HUDEP-2 (cell line): ENCODE results near the gene GPN1.
"Not testable (repeated sequence)": the region's sequence is repeated elsewhere in the genome, so short reads cannot be mapped to it uniquely, and the experiment has no call there.

Experiments used
- DNase-seq, 76 experiments: peaks; one replicate each; lab custom pipeline; 2025; ENCODE audit not compliant: unreplicated experiment in 76 of 76; lab: John Stamatoyannopoulos, UW

GPN1 gene

DNA sequence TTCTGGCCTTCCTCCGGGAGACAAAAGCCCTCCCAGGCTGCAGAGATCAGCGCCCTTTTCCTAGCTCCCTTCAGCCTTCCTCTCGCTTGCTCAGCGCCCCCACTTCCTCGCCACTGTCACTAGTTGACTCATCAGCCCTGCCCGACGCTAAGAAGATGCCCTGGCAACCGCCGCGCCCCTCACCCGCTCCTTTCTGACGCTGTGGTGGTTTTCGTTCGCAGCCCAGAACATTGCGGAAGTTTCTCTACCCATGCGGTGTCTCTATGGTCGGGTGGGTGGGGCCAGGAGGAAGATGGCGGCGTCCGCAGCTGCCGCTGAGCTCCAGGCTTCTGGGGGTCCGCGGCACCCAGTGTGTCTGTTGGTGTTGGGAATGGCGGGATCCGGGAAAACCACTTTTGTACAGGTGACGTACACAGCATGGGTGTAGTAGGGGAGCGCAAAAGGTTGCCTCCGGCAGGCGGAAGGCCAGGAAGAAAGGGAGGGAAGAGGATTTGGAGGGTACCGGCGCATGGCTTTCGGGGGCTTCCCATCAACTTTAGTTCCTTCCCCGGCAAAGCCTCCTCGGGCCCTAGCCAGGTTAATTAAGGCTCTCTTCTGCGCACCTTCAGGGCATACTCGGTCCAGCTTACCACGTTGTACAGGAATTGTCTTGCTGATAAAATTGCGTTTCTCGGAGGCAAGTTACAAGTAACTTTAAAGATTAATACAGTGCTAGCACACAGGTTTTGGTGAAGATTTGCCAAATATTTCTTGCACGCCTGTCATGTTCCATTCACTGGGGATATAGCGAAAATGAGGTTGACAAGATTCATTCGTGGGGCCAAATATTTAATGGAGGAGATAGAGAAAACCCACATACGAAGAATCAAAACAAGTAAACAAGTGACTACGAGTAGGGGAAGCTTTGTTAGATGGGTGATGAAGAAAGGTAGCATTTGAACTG lies at the start of gene GPN1, which contains the start of gene CCDC121:
GPN1 (plus strand) TSS at position 284 of the 943 bp plus-strand sequence; CDS start at position 293, 9 bp downstream.
CCDC121 (minus strand) TSS at position 246 of the 943 bp plus-strand sequence. CDS start 1,213 bp downstream, outside the sequence.
- peak in 74 of 76 experiments; percentile 15 to 94 (median 81) for DNase-seq

DNA sequence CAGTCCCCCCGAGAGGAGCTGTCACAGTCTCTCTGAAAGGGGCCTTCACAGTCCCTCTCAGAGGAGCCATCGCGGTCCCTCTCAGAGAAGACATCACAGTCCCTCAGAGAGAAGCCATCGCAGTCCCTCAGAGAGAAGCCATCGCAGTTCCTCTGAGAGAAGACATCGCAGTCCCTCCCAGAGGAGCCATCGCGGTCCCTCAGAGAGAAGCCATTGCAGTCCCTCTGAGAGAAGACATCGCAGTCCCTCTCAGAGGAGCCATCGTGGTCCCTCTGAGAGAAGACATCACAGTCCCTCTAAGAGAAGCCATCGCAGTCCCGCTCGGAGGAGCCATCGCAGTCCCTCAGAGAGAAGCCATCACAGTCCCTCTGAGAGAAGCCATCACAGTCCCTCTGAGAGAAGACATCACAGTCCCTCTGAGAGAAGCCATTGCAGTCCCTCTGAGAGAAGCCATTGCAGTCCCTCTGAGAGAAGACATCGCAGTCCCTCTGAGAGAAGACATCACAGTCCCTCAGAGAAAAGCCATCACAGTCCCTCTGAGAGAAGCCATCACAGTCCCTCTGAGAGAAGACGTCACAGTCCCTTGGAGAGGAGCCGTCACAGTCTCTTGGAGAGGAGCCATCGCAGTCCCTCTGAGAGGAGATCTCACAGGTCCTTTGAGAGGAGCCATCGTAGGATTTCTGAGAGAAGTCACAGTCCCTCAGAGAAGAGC lies 47.3 kb upstream of the GPN1 start:
- DNase-seq: peak in 8 of 76 experiments; percentile 1 to 14 (median 5)

DNA sequence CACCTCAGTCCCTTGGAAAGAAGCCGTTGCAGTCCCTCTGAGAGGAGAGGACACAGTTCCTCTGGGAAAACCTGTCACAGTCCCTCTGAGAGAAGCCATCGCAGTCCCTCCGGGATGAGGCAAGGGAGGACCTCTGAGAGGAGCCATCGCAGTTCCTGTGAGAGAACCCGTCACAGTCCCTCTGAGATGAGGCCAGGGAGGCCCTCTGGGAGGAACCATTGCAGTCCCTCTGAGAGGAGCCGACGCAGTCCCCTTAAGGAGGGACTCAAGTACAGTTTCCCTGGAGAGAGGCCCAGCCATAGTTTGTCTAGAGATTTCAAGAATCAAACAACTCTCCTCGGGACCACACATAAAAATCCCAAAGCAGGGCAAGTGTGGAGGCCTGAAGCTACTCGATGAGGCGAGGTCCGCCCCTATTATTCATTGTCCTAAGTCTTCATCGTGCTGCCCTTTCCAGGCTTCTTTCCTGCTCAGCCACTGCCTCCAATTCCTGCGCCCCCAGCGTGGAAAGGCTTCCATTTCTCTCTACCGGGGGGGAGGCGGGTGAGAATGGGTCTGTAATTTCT lies 46.6 kb upstream of the GPN1 start:
- peak in 3 of 76 experiments; percentile 6 to 29 (median 11) for DNase-seq

DNA sequence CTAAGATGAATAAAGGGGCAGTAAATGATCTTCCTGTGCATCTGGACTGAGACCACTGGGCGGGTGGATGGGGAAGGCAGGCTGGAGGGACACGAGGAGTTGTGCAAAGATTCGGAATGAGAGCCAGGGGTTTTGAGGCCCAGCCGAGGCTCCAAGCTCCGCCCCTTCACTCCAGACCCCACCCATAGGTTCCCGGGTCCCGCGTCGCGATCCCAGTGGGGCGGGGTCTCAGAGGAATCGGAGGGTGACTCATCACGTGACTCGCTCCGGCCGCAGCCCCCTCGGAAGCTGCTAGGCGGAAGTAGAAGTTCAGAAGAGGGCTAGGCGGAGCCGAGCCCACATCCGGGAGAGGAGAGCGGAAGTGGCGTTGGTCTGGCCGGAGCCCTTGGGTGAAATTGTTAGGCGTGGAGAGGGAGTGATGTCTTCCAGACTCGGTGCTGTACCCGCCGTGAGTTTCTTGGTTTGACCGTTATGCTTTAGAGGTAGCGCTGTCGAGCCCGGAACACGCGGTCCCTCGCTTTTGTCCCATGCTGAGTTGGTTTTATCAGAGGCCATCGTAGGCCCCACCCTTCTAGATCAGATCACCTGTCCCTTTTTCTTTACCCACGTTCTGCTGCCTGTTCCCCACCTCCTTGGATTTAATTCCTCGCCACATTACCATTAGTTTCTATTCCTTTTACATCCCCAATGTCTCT lies 46.0 kb upstream of the GPN1 start, which contains the start of gene ZNF512:
ZNF512 (plus strand) TSS at position 348 of the 695 bp plus-strand sequence; CDS start at position 419, 71 bp downstream.
- peak in 74 of 76 experiments; percentile 19 to 91 (median 82) for DNase-seq

DNA sequence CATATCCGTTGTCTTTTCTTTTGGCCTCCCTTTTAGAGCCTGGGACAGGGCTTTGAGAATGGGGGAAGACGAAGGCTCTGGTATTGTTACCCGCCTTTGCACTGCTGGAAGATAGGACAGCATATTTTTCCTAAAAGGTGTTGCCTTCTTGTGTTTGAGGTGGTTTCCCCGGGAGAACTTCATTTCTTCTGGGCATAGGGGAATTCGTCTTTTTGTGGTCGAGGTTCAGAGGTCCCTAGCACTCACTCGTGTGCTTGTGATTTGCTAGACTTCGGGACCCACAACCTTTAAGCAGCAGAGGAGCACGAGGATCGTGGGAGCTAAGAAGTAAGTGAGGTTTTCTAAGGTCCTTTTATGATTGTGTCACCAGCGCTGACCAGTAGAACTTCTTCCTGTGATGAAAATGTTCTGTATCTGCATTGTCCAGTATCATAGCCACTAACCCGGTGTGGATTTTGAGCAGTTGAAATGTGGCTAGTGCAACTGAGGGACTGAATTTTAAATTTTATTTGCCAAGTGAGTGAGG lies 45.4 kb upstream of the GPN1 start:
- peak in 1 of 76 experiments; percentile 29 for DNase-seq

DNA sequence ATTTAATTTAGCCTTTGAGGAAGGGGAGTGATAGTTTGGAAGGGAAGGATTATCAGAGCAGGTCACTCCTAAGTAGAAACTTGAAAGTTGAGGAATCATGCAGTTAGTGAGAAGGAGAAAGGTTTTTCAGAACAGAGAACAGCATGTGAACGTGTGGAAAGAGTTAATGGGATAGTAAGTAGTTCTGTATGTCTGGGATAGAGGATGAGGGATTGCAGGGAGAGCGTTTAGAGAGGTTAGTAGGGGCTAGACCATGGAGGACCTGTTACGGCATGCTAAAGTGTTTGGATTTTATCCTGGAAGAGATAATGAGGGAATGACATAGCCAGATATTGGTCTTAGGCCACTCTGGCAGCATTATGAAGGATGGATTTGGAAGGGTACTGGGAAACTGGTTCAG lies 44.3 kb upstream of the GPN1 start:
- DNase-seq: no peak

DNA sequence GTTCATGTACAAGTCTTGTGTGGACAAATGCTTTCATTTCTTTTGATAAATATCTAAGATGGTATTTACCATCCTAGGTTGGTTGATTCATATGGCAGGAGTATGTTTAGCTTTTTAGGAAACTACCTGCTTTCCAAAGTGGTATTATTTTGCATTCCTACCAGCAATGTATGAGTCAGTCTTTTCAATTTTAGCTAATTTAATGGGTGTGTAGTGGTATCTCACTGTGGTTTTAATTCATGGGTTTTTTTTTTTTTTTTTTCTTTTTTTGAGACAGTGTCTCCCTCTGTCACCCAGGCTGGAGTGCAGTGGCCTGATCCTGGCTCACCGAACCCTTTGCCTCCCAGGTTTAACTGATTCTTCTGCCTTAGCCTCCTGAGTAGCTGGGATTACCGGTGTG lies 41.8 kb upstream of the GPN1 start:
- no peak for DNase-seq

DNA sequence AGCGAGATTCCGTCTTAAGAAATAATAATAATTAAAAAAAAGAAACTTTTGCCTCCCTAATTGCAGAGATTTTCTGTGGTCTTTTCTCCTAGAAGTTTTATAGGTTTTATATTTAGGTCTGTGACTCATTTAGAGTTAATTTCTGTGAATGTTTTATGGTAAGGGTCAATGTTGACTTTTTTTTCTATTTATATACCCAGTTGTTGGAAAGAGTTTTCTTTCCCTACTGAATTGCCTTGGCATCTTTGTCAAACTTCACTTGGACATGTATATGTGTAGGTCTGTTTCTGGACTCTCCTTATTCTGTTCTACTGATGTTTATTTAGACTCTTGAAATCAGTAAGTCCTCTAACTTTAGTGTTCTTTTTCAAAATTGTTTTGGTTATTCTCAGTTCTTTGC lies 40.5 kb upstream of the GPN1 start:
- DNase-seq: no peak

DNA sequence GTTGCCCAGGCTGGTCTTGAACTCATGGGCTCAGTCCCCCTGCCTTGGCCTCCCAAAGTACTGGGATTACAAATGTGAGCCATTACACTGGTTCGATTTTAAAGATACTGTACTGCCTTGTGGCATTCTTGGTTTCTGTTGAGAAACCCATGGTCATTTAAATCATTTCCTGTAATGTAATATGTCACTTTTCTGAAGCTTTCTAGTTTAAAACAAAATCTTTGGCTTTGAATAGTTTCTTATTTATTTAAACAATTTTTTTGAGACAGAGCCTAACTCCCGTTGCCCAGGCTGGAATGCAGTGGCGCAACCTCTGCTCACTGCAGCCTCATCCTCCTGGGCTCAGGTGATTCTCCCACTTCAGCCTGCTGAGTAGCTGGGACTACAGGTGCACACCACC lies 37.1 kb upstream of the GPN1 start:
- no peak for DNase-seq

DNA sequence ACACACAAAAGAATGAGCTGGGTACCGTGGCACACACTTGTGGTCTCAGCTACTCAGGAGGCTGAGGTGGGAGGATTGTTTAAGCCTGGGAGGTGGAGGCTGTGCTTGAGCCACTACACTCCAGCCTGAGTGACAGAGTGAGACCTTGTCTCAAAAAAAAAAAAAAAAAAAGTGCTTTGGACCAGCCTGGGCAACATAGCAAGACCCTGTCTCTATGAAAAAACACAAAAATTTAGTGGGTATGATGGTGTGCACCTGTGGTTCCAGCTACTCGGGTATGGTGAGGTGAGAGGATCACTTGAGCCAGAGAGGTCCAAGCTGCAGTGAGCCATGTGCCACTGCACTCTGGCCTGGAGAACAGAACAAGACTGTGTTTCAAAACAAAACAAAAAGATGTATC lies 35.6 kb upstream of the GPN1 start:
- no peak for DNase-seq

DNA sequence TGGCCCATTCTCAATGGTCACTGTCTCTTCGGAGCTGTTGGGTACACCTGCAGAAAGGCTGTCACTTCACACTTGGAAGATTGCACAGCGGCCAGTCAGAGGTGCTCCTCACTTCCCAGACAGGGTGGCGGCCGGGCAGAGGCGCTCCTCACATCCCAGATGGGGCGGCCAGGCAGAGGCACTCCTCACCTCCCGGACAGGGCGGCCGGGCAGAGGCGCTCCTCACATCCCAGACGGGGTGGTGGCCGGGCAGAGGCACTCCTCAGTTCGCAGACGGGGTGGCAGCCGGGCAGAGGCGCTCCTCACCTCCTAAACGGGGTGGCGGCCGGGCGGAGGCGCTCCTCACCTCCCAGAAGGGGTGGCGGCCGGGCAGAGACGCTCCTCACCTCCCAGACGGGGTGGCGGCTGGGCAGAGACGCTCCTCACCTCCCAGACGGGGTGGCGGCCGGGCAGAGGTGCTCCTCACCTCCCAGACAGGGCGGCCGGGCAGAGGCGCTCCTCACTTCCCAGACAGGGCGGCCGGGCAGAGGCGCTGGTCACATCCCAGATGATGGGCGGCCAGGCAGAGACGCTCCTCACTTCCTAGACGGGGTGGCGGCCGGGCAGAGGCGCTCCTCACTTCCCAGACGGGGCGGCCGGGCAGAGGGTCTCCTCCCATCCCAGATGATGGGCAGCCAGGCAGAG lies 34.7 kb upstream of the GPN1 start:
- DNase-seq: not testable (repeated sequence)

DNA sequence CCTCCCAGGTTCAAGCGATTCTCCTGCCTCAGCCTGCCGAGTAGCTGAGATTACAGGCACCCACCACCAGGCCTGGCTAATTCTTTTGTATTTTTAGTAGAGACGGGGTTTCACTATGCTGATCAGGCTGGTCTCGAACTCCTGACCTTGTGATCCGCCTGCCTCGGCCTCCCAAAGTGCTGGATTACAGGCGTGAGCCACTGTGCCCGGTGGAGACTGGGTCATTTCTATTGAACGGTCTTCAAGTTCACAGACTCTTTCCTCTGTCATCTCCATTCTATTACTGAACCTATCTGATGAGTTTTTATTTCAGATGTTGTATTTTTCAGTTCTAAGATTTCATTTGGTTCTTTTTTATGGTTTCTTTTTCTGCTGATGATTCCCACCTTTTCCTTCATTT lies 33.4 kb upstream of the GPN1 start:
- not testable (repeated sequence) for DNase-seq

DNA sequence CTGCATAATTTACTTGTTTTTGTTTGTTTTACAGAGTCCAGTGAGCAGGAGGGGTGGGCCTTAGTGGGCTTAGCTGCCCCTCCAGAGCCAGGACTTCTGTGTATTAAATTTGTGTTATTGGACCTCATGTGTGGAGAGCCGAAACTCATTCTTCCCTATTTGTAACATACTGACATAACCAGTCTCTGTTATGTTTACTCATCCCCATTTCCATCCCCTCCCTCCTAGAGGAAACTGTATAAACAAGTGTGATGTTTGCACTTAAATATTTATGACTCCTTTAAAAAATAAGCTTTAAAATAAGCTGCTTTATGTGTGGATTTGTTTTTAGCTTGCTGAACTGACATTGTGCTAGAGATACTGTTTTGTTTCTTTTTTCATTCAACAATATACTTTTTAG lies 32.2 kb upstream of the GPN1 start:
- DNase-seq: no peak

DNA sequence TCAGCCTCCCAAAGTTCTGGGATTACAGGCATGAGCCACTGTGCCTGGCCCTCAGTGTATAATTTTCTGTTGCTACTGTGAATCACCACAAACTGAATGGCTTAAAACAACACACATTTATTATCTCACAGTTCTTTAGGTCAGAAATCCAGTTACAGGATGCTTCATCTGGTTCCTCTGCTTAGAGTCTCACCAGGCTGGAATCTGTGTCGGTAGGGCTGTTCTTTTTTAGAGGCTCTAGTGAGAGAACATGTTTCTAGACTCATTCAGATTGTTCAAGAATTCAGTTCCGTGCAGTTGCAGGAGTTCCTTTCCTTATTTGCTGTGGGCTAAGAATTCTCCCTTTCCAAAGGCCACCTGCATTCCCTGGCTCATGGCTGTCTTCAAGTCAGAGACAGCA lies 22.2 kb upstream of the GPN1 start:
- DNase-seq: no peak

DNA sequence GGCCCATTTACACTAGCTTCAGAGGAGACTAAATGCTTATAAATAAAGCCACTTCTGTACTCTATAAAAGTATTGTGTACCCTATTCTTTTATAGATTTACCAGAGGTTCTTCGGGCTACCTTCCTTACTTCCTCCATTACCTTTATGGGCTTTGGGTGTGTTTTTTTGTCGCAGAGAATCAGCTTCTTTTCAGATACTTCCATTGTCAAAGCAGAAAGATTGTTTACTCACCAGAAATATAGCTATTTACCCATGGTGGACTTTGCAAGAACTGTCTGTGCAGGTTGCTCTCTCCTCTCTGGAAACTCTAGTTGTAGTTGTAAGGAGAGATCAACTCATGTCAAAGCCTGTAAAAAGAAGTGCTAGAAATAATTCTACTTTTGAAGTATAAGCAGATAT lies 14.9 kb upstream of the GPN1 start:
- no peak for DNase-seq

DNA sequence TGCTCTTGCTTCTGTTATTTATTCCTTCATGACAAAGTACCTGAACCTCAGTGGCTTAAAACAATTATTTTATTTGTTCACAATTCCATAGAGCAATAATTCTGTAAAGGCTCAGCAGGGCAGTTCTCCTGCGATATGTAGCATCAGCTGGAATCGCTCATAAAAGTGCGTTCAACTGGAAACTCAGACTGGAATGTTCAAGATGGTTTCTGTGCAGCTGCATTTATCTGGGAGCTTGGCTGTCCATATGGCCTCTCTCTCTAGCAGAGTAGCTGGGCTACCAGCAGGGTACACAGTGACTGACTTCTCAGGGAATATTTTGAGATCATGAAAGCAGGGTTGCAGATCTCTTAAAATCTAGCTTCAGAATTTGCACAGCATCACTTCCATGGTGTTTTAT lies 13.5 kb upstream of the GPN1 start:
- no peak for DNase-seq

DNA sequence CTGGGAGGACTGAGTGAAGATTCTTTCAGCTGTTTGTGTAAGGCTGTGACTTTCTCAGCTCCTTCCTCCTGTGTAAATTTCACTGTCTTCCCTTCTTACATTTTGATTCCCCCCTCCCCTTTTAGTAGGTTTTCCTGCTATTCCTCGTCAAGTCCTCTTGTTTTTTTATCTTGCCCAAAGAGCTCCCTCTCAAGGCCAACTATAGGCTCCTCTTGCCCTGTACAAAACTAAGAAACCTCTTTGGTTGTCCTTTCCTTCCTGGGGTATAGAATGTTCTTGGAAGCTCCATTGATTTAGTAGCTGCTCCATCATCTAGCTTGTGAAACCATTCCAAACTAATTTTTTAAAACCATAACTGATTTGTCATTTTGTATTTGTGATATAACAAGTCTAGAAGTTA lies 7.3 kb upstream of the GPN1 start:
- no peak for DNase-seq

DNA sequence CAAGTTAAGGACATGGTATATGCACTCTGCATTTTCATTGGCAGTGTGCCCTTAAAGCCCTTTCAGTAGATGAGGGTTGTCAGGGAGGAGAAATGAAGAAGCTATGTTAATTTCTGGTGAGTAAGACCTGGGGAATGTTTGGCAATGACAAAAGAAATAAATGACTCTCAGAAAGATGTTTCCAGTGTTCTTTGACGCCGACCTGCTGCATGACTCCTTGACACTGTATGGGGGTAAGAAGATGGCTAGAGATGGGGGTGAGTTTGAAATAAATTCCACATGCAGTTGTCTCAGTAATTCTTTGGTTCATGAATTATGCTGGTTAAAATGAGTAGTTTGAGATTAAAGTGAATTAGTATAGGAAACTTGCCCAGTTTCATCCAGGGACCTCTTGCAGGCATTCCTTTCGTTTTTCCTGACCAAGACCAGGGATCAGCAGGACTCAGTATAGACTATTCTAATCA lies 5.9 kb upstream of the GPN1 start:
- DNase-seq: no peak

DNA sequence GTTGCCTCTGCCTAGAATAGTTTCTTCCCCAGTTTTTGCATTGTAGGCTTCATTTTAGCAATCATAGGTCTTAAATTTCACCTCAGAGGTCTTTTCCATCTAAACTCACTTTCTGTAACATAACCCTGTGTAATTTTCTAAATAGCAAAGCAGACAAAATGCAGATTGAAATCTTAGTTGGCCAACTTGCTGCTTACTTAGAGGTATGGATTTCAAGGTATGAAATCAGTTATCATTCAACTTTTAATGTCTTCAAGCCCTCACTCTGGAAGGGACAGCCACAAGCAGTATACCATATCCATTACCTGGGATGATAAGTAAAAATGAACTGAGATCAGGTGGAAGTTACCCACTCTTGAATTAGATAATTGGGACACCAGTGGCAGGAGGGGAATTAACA lies 3.9 kb upstream of the GPN1 start:
- no peak for DNase-seq

DNA sequence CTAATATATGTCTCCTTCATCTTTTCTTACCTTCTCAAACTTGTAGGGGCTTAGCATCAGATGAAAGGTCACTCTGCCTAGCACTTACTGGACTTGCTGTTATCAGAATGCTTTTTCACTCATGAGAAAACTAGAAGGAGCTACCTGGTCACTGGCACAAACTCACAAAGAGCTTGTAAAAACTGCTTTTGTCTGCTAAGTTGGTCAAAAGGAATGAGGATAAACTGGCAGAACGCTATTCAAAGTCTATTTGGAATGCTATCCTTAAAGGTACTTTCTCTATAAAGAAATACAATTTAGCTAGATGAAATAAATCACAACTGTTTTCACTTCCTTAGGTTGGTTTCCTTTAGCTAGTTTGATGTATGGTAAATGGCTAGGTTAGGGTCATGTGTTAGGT lies 2.5 kb upstream of the GPN1 start:
- not testable (repeated sequence) for DNase-seq
